GM19238 (cell line): ENCODE data around the gene SSH3.

Experiments used
- DNase-seq: peaks from one replicate; pipeline ENCODE4 v3.0.0; 2011; ENCODE audit warnings: low spot score; ENCODE audit not compliant: insufficient read length

SSH3 gene

GRCh38 chr11:67278939-67279588 is 24.3 kb upstream of the SSH3 start:
- DNase-seq, result no peak

GRCh38 chr11:67279589-67280340 is 23.6 kb upstream of the SSH3 start:
- DNase-seq, result no peak

GRCh38 chr11:67280341-67280787 is 23.0 kb upstream of the SSH3 start:
- no peak for DNase-seq

GRCh38 chr11:67280788-67281551 is 22.4 kb upstream of the SSH3 start:
- no peak for DNase-seq

DNA sequence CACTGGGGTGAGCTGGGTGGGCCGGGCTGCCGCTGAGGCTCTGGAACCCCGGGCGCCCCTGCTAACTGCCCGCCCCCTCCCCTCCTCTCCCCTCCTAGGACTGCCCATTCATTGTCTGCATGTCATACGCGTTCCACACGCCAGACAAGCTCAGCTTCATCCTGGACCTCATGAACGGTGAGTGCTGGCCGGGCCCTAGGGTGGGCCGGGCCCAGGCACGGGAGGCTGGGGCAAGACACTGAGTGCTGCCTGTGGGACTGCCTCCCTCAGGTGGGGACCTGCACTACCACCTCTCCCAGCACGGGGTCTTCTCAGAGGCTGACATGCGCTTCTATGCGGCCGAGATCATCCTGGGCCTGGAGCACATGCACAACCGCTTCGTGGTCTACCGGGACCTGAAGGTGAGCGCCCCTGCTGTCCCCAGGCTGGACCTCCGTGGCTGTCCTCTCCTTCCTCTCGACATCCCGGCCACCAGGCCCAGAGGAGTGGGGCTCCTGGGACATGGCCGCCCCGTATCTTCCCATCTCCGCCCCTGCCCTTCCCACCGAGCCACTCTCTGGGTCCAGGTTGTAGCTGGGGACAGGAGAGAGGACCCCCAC is 21.7 kb upstream of the SSH3 start:
- DNase-seq, result no peak

GRCh38 chr11:67282155-67282875 is 21.0 kb upstream of the SSH3 start:
- DNase-seq, result no peak

DNA sequence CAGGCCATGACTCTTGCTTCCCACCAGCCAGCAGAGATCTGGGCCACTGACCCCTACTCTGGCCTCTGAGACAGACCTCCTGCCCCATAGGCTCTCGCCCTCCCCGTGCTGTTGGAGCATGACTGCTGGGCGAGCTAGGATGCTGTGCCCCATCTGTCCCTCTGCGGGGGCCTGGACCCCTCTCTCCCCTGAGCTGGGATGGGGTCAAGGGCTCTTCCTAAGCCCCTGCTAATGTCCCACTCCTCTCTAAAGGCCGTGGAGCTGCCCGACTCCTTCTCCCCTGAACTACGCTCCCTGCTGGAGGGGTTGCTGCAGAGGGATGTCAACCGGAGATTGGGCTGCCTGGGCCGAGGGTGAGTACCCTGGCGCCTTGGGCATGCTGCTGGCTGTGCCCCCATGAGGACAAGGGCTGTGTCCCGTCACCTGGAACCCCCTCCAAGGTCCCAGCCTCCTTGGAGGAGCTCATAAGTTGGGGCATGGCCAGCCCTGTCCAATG is 20.4 kb upstream of the SSH3 start:
- DNase-seq, result no peak

GRCh38 chr11:67283481-67283963 is 19.8 kb upstream of the SSH3 start:
- no peak for DNase-seq

- DNase-seq, result no peak
These were observed 18.4 kb upstream of the SSH3 start for GRCh38 chr11:67284811-67285540.

DNA sequence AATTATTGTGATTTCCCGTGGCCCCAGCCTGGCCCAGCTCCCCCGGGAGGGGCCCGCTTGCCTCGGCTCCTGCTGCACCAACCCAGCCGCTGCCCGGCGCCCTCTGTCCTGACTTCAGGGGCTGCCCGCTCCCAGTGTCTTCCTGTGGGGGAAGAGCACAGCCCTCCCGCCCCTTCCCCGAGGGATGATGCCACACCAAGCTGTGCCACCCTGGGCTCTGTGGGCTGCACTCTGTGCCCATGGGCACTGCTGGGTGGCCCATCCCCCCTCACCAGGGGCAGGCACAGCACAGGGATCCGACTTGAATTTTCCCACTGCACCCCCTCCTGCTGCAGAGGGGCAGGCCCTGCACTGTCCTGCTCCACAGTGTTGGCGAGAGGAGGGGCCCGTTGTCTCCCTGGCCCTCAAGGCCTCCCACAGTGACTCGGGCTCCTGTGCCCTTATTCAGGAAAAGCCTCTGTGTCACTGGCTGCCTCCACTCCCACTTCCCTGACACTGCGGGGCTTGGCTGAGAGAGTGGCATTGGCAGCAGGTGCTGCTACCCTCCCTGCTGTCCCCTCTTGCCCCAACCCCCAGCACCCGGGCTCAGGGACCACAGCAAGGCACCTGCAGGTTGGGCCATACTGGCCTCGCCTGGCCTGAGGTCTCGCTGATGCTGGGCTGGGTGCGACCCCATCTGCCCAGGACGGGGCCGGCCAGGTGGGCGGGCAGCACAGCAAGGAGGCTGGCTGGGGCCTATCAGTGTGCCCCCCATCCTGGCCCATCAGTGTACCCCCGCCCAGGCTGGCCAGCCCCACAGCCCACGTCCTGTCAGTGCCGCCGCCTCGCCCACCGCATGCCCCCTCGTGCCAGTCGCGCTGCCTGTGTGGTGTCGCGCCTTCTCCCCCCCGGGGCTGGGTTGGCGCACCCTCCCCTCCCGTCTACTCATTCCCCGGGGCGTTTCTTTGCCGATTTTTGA is 17.5 kb upstream of the SSH3 start:
- no peak for DNase-seq

- DNase-seq, result no peak
These were observed 16.6 kb upstream of the SSH3 start for GRCh38 chr11:67286621-67287333.

- no peak for DNase-seq
These were observed 15.8 kb upstream of the SSH3 start for GRCh38 chr11:67287355-67288197.

GRCh38 chr11:67288198-67288451 is 15.2 kb upstream of the SSH3 start:
- DNase-seq, result no peak

DNA sequence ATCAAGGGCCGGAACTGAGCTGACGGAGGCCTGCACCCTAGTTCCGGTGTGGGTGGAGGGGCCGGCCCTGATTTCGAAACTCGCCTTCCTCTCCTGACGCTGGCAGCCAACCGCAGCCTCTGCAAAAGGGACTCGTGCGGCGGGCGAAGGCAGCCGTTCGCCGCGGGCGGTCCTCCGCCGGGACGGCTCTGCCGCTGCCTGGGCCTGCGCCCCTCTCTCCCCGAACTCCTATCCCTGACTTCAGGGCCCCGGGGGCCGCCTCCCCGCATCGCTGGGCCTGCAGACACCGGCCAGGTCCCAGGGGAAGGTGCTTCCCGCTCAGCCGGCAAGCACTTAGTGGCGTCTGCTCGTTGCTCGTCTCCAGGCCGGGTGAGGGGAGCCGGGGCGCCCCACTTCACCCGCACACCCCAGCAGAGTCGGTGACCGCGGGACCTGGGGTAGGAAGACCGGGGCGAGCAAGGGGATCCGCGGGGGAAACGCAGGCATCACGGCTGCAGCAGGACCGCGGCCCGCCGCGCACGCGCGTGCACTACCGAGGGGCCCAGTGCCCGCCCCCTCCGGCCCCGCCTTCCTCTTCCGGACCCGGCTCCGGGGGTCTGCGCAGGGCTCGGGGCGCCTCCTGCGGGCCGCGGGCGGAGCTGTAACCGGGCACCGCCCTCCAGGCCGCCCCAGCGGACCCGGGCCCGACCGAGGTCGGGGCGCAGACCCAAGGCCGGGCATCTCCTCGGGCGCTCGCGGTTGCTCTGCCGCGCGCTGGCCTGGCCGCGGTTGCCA is 14.7 kb upstream of the SSH3 start:
- peak; percentile 94 for DNase-seq

DNA sequence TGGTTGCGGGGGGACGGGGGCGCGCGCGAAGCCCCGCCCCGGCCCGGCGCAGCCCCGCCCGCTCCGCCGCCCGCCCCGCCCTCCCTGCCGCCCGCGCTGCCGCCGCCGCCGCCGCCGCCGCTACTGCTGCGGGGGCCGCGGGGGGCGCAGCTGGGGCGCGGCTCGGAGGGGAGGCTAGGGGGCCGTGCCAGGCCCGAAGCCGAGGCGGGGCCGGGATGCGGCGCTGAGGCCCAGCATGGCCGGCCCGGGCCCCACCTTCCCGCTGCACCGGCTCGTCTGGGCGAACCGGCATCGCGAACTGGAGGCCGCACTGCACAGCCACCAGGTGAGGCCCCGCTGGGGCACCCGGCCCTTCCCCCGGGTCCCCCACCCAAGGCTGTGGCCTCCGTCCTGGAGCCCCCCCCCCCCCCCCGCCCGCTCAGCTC is 14.1 kb upstream of the SSH3 start, which contains the start of gene ANKRD13D:
Gene ANKRD13D (plus strand): TSS at position 78 of the 425 bp plus-strand sequence. CDS start 158 bp downstream, at position 236.
- no peak for DNase-seq

- DNase-seq, result no peak
These were observed 13.5 kb upstream of the SSH3 start for GRCh38 chr11:67289651-67290479.
